Esophagus squamous epithelium (tissue), 4 donors: ENCODE results near the gene SEC14L1.

Experiments used
- POLR2A ChIP-seq, 4 donors: fragments of 450-650 bp; IDR thresholded peaks; one replicate each; pipeline ENCODE4 v1.6.1; 2017; ENCODE audit warnings: antibody characterized with exemption in 4 of 4, mild to moderate bottlenecking in 4 of 4, moderate library complexity in 3 of 4
- TF ChIP-seq, protein P1 (sequence below), 6 experiments: fragments of 450-650 bp in 4 of 6; fragments of 200-600 bp in 2 of 6; sonication (generic) in 2 of 6; IDR thresholded peaks; one replicate each; pipeline ENCODE4 v1.5.1; 2016 to 2019; ENCODE audit warnings: antibody characterized with exemption in 6 of 6, mild to moderate bottlenecking in 4 of 6, moderate library complexity in 4 of 6

DNA sequence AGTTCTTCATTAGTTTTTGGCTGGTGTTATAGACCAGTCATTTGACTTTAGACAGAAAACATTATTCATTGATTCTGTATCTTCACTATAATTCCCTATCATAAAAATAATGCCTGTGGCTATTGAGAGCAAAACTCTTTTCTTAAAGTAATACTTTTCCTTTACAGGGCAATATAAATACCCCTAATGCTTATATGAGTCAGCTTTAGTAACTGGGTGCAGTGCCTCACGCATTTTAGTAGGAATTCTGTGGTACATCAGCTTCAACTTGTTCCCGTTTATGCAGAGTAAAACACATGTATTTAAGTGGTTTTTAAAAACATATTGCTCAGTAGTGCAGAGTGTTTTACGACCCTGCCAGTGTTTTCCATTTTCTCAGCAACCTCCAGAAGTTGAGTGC is 68.1 kb downstream of the SEC14L1 start:
- no peak for TF ChIP-seq POLR2A (IDR thresholded peaks at IDR 0.05)
- TF ChIP-seq, protein P1, sequence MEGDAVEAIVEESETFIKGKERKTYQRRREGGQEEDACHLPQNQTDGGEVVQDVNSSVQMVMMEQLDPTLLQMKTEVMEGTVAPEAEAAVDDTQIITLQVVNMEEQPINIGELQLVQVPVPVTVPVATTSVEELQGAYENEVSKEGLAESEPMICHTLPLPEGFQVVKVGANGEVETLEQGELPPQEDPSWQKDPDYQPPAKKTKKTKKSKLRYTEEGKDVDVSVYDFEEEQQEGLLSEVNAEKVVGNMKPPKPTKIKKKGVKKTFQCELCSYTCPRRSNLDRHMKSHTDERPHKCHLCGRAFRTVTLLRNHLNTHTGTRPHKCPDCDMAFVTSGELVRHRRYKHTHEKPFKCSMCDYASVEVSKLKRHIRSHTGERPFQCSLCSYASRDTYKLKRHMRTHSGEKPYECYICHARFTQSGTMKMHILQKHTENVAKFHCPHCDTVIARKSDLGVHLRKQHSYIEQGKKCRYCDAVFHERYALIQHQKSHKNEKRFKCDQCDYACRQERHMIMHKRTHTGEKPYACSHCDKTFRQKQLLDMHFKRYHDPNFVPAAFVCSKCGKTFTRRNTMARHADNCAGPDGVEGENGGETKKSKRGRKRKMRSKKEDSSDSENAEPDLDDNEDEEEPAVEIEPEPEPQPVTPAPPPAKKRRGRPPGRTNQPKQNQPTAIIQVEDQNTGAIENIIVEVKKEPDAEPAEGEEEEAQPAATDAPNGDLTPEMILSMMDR (IDR thresholded peaks at IDR 0.05) = no peak
